GM23338 (cell line): ENCODE data around the gene TAF3. TPM values are rescaled to one million over a fixed set of nuclear protein-coding genes. Genes with fewer than 3 reads are reported as not detected.

Source experiments
- ATAC-seq: fragments of 200-7000 bp; cut with Tn5 transposase; 3 replicates; pipeline ENCODE4 v1.9.1; 2020
- DNase-seq: peaks from one replicate; pipeline ENCODE4 v3.0.0-alpha.2; 2015; ENCODE audit warnings: low spot score
- H2AFZ ChIP-seq: fragments of 200-600 bp; sonication (generic); 2 replicates; pipeline ENCODE4 v1.8.0; 2016; ENCODE audit warnings: antibody characterized with exemption, mild to moderate bottlenecking, moderate library complexity
- H3F3A ChIP-seq: fragments of 200-600 bp; sonication (generic); replicated peaks from 2 replicates; pipeline ENCODE4 v1.8.0; 2017; ENCODE audit warnings: antibody characterized with exemption, mixed run types, low read depth
- H3K27ac ChIP-seq: fragments of 200-600 bp; sonication (generic); 2 replicates; pipeline ENCODE4 v1.6.1; 2016; ENCODE audit warnings: low read depth
- H3K27me3 ChIP-seq: fragments of 200-600 bp; sonication (generic); 2 replicates; pipeline ENCODE4 v1.8.0; 2016; ENCODE audit warnings: mild to moderate bottlenecking, mixed run types, moderate library complexity; ENCODE audit not compliant: insufficient read depth
- H3K36me3 ChIP-seq: fragments of 200-600 bp; sonication (generic); 2 replicates; pipeline ENCODE4 v1.8.0; 2016; ENCODE audit warnings: mild to moderate bottlenecking; ENCODE audit not compliant: insufficient read depth
- H3K4me1 ChIP-seq: fragments of 200-600 bp; sonication (generic); 2 replicates; pipeline ENCODE4 v1.8.0; 2016; ENCODE audit warnings: mild to moderate bottlenecking, moderate library complexity; ENCODE audit not compliant: insufficient read depth
- H3K4me2 ChIP-seq: fragments of 200-600 bp; sonication (generic); 2 replicates; pipeline ENCODE4 v1.7.1; 2017; ENCODE audit warnings: mixed run types
- H3K4me3 ChIP-seq: fragments of 200-600 bp; sonication (generic); 2 replicates; pipeline ENCODE4 v1.6.1; 2016; ENCODE audit warnings: mixed run types
- H3K79me2 ChIP-seq: fragments of 200-600 bp; sonication (generic); replicated peaks from 2 replicates; pipeline ENCODE4 v1.8.0; 2017; ENCODE audit warnings: mild to moderate bottlenecking; ENCODE audit not compliant: insufficient read depth
- H3K9me2 ChIP-seq: fragments of 200-600 bp; sonication (generic); 2 replicates; pipeline ENCODE4 v1.8.0; 2017; ENCODE audit not compliant: insufficient read depth
- H4K20me1 ChIP-seq: fragments of 200-600 bp; sonication (generic); replicated peaks from 2 replicates; pipeline ENCODE4 v1.8.0; 2017; ENCODE audit warnings: mild to moderate bottlenecking; ENCODE audit not compliant: insufficient read depth
- H3K27ac Mint-ChIP-seq: 2 replicates; pipeline ENCODE4 v1.8.0; 2020; ENCODE audit warnings: inconsistent platforms, mild to moderate bottlenecking, moderate library complexity, mixed read lengths
- H3K27me3 Mint-ChIP-seq: 3 replicates; pipeline ENCODE4 v1.8.0; 2022; ENCODE audit warnings: low read depth, mild to moderate bottlenecking, moderate library complexity, mixed read lengths, inconsistent platforms; ENCODE audit not compliant: insufficient read depth, poor library complexity
- H3K36me3 Mint-ChIP-seq: 3 replicates; pipeline ENCODE4 v1.8.0; 2021; ENCODE audit warnings: low read depth, mild to moderate bottlenecking, inconsistent platforms, moderate library complexity, mixed read lengths
- H3K4me1 Mint-ChIP-seq: 3 replicates; pipeline ENCODE4 v1.8.0; 2020; ENCODE audit warnings: mild to moderate bottlenecking, inconsistent platforms, mixed read lengths
- H3K4me3 Mint-ChIP-seq: 3 replicates; pipeline ENCODE4 v1.8.0; 2021; ENCODE audit warnings: moderate library complexity, mild to moderate bottlenecking, inconsistent platforms, mixed read lengths
- H3K9me3 Mint-ChIP-seq: 3 replicates; pipeline ENCODE4 v1.8.0; 2020; ENCODE audit warnings: moderate library complexity, mild to moderate bottlenecking, inconsistent platforms, mixed read lengths
- CREB1 ChIP-seq: fragments of 250-450 bp; sonication (Bioruptor Pico); IDR thresholded peaks from 2 replicates; pipeline ENCODE4 v1.5.0; 2020; ENCODE audit warnings: low read depth, mild to moderate bottlenecking, moderate library complexity
- EZH2 ChIP-seq: fragments of 200-600 bp; sonication (generic); IDR thresholded peaks from one replicate; pipeline ENCODE4 v1.8.0; 2017; ENCODE audit warnings: antibody characterized with exemption, mild to moderate bottlenecking, low read depth; ENCODE audit not compliant: unreplicated experiment
- EZH2phosphoT487 ChIP-seq: fragments of 200-600 bp; sonication (generic); IDR thresholded peaks from one replicate; pipeline ENCODE4 v1.8.1; 2018; ENCODE audit warnings: antibody characterized with exemption; ENCODE audit not compliant: unreplicated experiment
- JUNB ChIP-seq: IDR thresholded peaks from one replicate; pipeline ENCODE4 v1.6.1; 2016; ENCODE audit warnings: antibody characterized with exemption; ENCODE audit not compliant: unreplicated experiment
- NANOG ChIP-seq: IDR thresholded peaks from 2 replicates; pipeline ENCODE4 v1.6.1; 2016; ENCODE audit warnings: antibody characterized with exemption, borderline replicate concordance
- POLR2AphosphoS5 ChIP-seq: IDR thresholded peaks from 2 replicates; pipeline ENCODE4 v1.6.1; 2016; ENCODE audit warnings: antibody characterized with exemption, low read depth
- STAT1 ChIP-seq: IDR thresholded peaks from one replicate; pipeline ENCODE4 v1.6.1; 2016; ENCODE audit warnings: antibody characterized with exemption; ENCODE audit not compliant: unreplicated experiment
- ZNF114 ChIP-seq: fragments of 250-450 bp; sonication (Bioruptor Pico); IDR thresholded peaks from 2 replicates; pipeline ENCODE4 v1.5.0; 2020; ENCODE audit warnings: mild to moderate bottlenecking, moderate library complexity
- polyA plus RNA-seq: library from polyadenylated mRNA; unstranded; fragments of >200 nt; fragmentation: Nextera tagmentation; extraction: Ambion mirVana; gene quantifications from 2 replicates; pipeline ENCODE4 v1.2.1, GENCODE V29; 2016
- total RNA-seq: library from RNA; depleted of rRNA; stranded (reverse); fragments of >200 nt; shearing (Covaris generic); gene quantifications from 2 replicates; pipeline ENCODE4 v1.2.3, GENCODE V29; 2014
- TF ChIP-seq, protein P1 (sequence below): IDR thresholded peaks from 2 replicates; pipeline ENCODE4 v1.6.1; 2016; ENCODE audit warnings: antibody characterized with exemption
- TF ChIP-seq, protein P2 (sequence below), 2 experiments: fragments of 200-600 bp in 1 of 2; sonication (generic) in 1 of 2; conservative IDR thresholded peaks; 2 replicates each; pipeline versions ENCODE4 v1.5.1 to v1.6.1; 2016 to 2017; ENCODE audit warnings: antibody characterized with exemption in 2 of 2, low read depth in 2 of 2, mild to moderate bottlenecking in 2 of 2, moderate library complexity in 1 of 2
- TF ChIP-seq, protein P3 (sequence below): IDR thresholded peaks from one replicate; pipeline ENCODE4 v1.6.1; 2018; ENCODE audit warnings: antibody characterized with exemption; ENCODE audit not compliant: unreplicated experiment

The TAF3 gene
- total and polyA plus RNA-seq, 2 experiments from 2014 or later, result 6.4 to 15.2 TPM

DNA sequence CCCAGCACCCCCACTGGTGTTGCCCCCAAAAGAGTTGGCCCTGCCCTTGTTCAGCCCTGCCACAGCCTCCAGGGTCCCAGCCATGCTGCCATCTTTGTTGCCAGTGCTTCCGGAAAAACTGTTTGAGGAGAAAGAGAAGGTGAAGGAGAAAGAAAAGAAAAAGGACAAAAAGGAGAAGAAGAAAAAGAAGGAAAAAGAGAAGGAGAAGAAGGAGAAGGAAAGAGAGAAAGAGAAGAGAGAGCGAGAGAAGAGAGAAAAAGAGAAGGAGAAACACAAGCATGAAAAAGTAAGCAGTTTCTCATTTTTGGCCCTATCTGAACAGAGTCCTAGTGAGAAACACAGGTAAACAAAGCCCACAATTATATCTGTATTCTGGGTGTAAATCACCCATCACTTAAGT lies 147.2 kb downstream of the TAF3 start (continued):
- TF ChIP-seq, protein P1, sequence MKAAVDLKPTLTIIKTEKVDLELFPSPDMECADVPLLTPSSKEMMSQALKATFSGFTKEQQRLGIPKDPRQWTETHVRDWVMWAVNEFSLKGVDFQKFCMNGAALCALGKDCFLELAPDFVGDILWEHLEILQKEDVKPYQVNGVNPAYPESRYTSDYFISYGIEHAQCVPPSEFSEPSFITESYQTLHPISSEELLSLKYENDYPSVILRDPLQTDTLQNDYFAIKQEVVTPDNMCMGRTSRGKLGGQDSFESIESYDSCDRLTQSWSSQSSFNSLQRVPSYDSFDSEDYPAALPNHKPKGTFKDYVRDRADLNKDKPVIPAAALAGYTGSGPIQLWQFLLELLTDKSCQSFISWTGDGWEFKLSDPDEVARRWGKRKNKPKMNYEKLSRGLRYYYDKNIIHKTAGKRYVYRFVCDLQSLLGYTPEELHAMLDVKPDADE, result no peak
- TF ChIP-seq EZH2 (no peak), CREB1 (CRISPR knock-in tag) (no peak), JUNB (no peak), ZNF114 (no peak), POLR2AphosphoS5 (no peak), EZH2phosphoT487 (no peak)
- TF ChIP-seq, protein P2, sequence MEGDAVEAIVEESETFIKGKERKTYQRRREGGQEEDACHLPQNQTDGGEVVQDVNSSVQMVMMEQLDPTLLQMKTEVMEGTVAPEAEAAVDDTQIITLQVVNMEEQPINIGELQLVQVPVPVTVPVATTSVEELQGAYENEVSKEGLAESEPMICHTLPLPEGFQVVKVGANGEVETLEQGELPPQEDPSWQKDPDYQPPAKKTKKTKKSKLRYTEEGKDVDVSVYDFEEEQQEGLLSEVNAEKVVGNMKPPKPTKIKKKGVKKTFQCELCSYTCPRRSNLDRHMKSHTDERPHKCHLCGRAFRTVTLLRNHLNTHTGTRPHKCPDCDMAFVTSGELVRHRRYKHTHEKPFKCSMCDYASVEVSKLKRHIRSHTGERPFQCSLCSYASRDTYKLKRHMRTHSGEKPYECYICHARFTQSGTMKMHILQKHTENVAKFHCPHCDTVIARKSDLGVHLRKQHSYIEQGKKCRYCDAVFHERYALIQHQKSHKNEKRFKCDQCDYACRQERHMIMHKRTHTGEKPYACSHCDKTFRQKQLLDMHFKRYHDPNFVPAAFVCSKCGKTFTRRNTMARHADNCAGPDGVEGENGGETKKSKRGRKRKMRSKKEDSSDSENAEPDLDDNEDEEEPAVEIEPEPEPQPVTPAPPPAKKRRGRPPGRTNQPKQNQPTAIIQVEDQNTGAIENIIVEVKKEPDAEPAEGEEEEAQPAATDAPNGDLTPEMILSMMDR (conservative IDR thresholded peaks at IDR 0.05; ENCODE audit: low read depth in 2 of 2), result no peak

DNA sequence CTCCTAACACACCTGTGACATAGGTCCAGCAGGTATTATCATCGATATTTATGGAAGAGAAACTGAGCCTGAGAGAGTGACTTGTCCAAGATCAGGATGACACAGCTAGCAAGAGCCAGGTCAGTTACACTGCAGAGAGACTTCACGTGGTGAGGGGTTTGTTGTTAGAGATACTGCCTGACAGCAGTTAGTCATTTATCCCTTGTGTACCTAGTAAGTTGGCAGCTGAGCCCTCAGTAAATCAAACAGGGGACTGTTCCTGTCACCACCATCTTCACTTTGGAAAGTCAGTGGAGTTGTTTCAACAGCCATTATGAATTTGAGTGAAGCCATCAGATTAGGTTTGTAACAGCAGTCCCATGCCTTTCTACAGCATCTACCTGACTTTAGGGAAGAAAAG lies 148.7 kb downstream of the TAF3 start:
- H3K79me2 ChIP-seq, result no peaks in the 10 kb centered on the region
- DNase-seq (no peak), ATAC-seq (no peak)
- no peak overlapping the region for H3K4me2 ChIP-seq
- Mint-ChIP-seq H3K4me3 (no peak overlapping the region), H3K27me3 (no peaks in the 10 kb centered on the region), H3K4me1 (peaks cover 3% of the 10 kb centered on the region), H3K9me3 (no peaks in the 10 kb centered on the region), H3K27ac (no peak overlapping the region), H3K36me3 (peaks cover 11% of the 10 kb centered on the region)
- no peaks in the 10 kb centered on the region for H3K4me1 ChIP-seq
- H3K27me3 ChIP-seq, result no peaks in the 10 kb centered on the region
- H3K4me3 ChIP-seq, result no peak overlapping the region
- 0 out of 2 replicates have a peak, but pooled peaks cover 7% of the 10 kb centered on the region for H3K9me2 ChIP-seq
- H3K36me3 ChIP-seq, result 0 out of 2 replicates have a peak, but pooled peaks cover 5% of the 10 kb centered on the region
- no peak overlapping the region for H3K27ac ChIP-seq
- no peaks in the 10 kb centered on the region for H4K20me1 ChIP-seq
- H2AFZ ChIP-seq, result no peak overlapping the region
- H3F3A ChIP-seq, result no peaks in the 10 kb centered on the region
- TF ChIP-seq, protein P3, sequence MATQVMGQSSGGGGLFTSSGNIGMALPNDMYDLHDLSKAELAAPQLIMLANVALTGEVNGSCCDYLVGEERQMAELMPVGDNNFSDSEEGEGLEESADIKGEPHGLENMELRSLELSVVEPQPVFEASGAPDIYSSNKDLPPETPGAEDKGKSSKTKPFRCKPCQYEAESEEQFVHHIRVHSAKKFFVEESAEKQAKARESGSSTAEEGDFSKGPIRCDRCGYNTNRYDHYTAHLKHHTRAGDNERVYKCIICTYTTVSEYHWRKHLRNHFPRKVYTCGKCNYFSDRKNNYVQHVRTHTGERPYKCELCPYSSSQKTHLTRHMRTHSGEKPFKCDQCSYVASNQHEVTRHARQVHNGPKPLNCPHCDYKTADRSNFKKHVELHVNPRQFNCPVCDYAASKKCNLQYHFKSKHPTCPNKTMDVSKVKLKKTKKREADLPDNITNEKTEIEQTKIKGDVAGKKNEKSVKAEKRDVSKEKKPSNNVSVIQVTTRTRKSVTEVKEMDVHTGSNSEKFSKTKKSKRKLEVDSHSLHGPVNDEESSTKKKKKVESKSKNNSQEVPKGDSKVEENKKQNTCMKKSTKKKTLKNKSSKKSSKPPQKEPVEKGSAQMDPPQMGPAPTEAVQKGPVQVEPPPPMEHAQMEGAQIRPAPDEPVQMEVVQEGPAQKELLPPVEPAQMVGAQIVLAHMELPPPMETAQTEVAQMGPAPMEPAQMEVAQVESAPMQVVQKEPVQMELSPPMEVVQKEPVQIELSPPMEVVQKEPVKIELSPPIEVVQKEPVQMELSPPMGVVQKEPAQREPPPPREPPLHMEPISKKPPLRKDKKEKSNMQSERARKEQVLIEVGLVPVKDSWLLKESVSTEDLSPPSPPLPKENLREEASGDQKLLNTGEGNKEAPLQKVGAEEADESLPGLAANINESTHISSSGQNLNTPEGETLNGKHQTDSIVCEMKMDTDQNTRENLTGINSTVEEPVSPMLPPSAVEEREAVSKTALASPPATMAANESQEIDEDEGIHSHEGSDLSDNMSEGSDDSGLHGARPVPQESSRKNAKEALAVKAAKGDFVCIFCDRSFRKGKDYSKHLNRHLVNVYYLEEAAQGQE, result no peak
- TF ChIP-seq EZH2 (no peak), ZNF114 (no peak), STAT1 (no peak), CREB1 (CRISPR knock-in tag) (no peak), NANOG (no peak)
- TF ChIP-seq, protein P1, result no peak
